CD4-positive, alpha-beta memory T cell (primary cell): ENCODE results near the gene CHST13. TPM values are rescaled to one million over a fixed set of nuclear protein-coding genes. Genes with fewer than 3 reads are reported as not detected.
"Not testable (repeated sequence)": the region's sequence is repeated elsewhere in the genome, so short reads cannot be mapped to it uniquely, and the experiment has no call there.

Source experiments
- CTCF ChIA-PET: fragments of 350-600 bp; sonication (Branson Sonifier 250); formaldehyde crosslinking; loops from one replicate; lab custom pipeline; 2021; ENCODE audit warnings: inconsistent platforms; ENCODE audit not compliant: partially characterized antibody; lab: Charles Lee
- POLR2A ChIA-PET: fragments of 350-600 bp; sonication (Branson Sonifier 250); formaldehyde crosslinking; loops from one replicate; lab custom pipeline; 2021; ENCODE audit not compliant: partially characterized antibody; lab: Charles Lee
- DNase-seq, 5 donors: peaks; one replicate each; pipeline versions ENCODE4 v3.0.0 to v3.0.0-alpha.2; 2020 to 2022; ENCODE audit warnings: mixed read lengths in 1 of 5
- H3K27ac ChIP-seq: one replicate; pipeline ENCODE4 v1.7.0; 2013; ENCODE audit warnings: low read depth, low read length
- H3K27me3 ChIP-seq: 2 replicates; pipeline ENCODE4 v1.7.0; 2013; ENCODE audit warnings: mild to moderate bottlenecking, low read length, moderate library complexity; ENCODE audit not compliant: insufficient read depth
- H3K36me3 ChIP-seq: 2 replicates; pipeline ENCODE4 v1.7.0; 2013; ENCODE audit warnings: mild to moderate bottlenecking, low read length, moderate library complexity; ENCODE audit not compliant: insufficient read depth
- H3K4me1 ChIP-seq: 2 replicates; pipeline ENCODE4 v1.7.0; 2013; ENCODE audit warnings: mild to moderate bottlenecking, low read length, moderate library complexity; ENCODE audit not compliant: insufficient read depth
- H3K4me3 ChIP-seq, 2 donors: one replicate each; pipeline ENCODE4 v1.7.0; 2013; ENCODE audit warnings: low read length in 2 of 2, mild to moderate bottlenecking in 1 of 2
- H3K9me3 ChIP-seq, 2 donors: one replicate each; pipeline ENCODE4 v1.7.0; 2013; ENCODE audit warnings: low read length in 2 of 2, control low read depth in 1 of 2; ENCODE audit not compliant: control insufficient read depth in 1 of 2
- H3K27ac Mint-ChIP-seq, 7 donors: one replicate each; pipeline ENCODE4 v1.8.0; 2020 to 2021; ENCODE audit warnings: mixed read lengths in 7 of 7, mild to moderate bottlenecking in 6 of 7, inconsistent platforms in 3 of 7, moderate library complexity in 3 of 7
- H3K27me3 Mint-ChIP-seq, 2 donors: one replicate each; pipeline ENCODE4 v1.8.0; 2020 to 2021; ENCODE audit warnings: mixed read lengths in 2 of 2
- H3K36me3 Mint-ChIP-seq, 2 donors: one replicate each; pipeline ENCODE4 v1.8.0; 2020 to 2021; ENCODE audit warnings: mixed read lengths in 2 of 2, inconsistent platforms in 1 of 2, mild to moderate bottlenecking in 1 of 2
- H3K4me1 Mint-ChIP-seq, 4 donors: one replicate each; pipeline ENCODE4 v1.8.0; 2020 to 2021; ENCODE audit warnings: mixed read lengths in 4 of 4, mild to moderate bottlenecking in 1 of 4
- H3K4me3 Mint-ChIP-seq, 8 donors: one replicate each; pipeline ENCODE4 v1.8.0; 2020 to 2021; ENCODE audit warnings: mixed read lengths in 8 of 8, mild to moderate bottlenecking in 7 of 8, moderate library complexity in 6 of 8, inconsistent platforms in 3 of 8
- H3K9me3 Mint-ChIP-seq, 8 donors: one replicate each; pipeline ENCODE4 v1.8.0; 2020 to 2021; ENCODE audit warnings: mixed read lengths in 8 of 8, mild to moderate bottlenecking in 5 of 8, inconsistent platforms in 3 of 8, moderate library complexity in 1 of 8
- intact Hi-C: fragments of 100-400 bp; cut with micrococcal nuclease; formaldehyde crosslinking; loops from one replicate; pipeline ENCODE4 v1.15.1; 2023
- polyA plus RNA-seq, 2 donors: library from polyadenylated mRNA; unstranded; fragments of 300-500 nt; fragmentation: Illumina TruSeq; gene quantifications; one replicate each; pipeline ENCODE4 v1.2.3, GENCODE V29; 2021
- total RNA-seq, 2 experiments: library from RNA; stranded (reverse); gene quantifications; one replicate each; pipeline ENCODE4 v1.2.3, GENCODE V29; 2021

CHST13 gene
- total and polyA plus RNA-seq, 4 experiments from 2014 or later, result 0.23 to 0.42 TPM; not detected in 2

GRCh38 chr3:126533506-126533905, 9.6 kb downstream of the CHST13 start:
- peaks cover 10% of the 10 kb centered on the region in 2 donors for H3K27me3 Mint-ChIP-seq
- intact Hi-C loops, result no loop called here
- H3K4me1 ChIP-seq, result no peaks in the 10 kb centered on the region
- CTCF ChIA-PET, result no interaction called here
- H3K4me1 Mint-ChIP-seq, result no peaks in the 10 kb centered on the region
- H3K4me3 Mint-ChIP-seq, result no peak overlapping the region
- POLR2A ChIA-PET, result no interaction called here
- H3K27ac ChIP-seq, result no peak overlapping the region
- no peak for DNase-seq
- H3K9me3 Mint-ChIP-seq, result no peaks in the 10 kb centered on the region
- no peaks in the 10 kb centered on the region for H3K36me3 Mint-ChIP-seq
- no peak overlapping the region for H3K4me3 ChIP-seq
- no peak overlapping the region for H3K27ac Mint-ChIP-seq
- no peaks in the 10 kb centered on the region for H3K36me3 ChIP-seq
- H3K27me3 ChIP-seq, result no peaks in the 10 kb centered on the region
- H3K9me3 ChIP-seq, result no peaks in the 10 kb centered on the region

DNA sequence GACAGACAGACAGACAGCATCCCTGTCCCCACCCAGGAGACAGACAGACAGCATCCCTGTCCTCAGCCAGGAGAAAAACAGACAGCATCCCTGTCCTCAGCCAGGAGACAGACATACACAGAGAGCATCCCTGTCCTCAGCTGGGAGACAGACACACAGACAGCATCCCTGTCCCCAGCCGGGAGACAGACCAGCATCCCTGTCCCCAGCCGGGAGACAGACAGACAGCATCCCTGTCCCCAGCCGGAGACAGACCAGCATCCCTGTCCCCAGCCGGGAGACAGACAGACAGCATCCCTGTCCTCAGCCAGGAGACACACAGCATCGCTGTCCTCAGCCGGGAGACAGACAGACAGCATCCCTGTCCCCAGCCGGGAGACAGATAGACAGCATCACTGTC, 10.8 kb downstream of the CHST13 start:
- H3K36me3 Mint-ChIP-seq, H3K4me3 Mint-ChIP-seq, H3K27me3 ChIP-seq, H3K27ac ChIP-seq, DNase-seq, H3K36me3 ChIP-seq, intact Hi-C loops, H3K9me3 Mint-ChIP-seq, H3K9me3 ChIP-seq, H3K4me3 ChIP-seq, CTCF ChIA-PET, H3K4me1 ChIP-seq, POLR2A ChIA-PET, H3K27ac Mint-ChIP-seq, H3K4me1 Mint-ChIP-seq: not testable (repeated sequence)
- peaks cover 10% of the 10 kb centered on the region in 2 donors for H3K27me3 Mint-ChIP-seq

DNA sequence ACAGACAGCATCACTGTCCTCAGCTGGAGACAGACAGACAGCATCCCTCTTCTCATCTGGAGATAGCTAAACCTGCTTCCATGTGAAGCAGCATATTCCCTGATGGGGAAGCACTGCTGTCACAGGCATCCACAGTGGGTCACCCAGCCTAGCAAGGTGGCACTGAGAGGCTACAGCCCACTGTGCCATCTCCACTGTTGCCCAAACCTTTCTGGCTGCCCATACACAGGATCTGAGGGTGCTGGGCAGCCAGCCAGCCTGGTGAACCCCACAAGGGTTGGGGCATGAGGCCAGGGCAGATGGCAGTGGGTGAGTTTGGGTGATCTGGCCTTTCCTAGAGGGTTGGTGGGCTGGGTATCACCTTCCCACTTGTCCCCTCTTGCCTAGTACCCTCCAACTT, 11.7 kb downstream of the CHST13 start:
- Histone ChIP-seq H3K27ac (no peak overlapping the region), H3K4me1 (no peaks in the 10 kb centered on the region), H3K9me3 (no peaks in the 10 kb centered on the region), H3K36me3 (no peaks in the 10 kb centered on the region), H3K4me3 (no peak overlapping the region), H3K27me3 (no peaks in the 10 kb centered on the region)
- intact Hi-C loops, result no loop called here
- POLR2A ChIA-PET, result no interaction called here
- CTCF ChIA-PET, result no interaction called here
- H3K27ac Mint-ChIP-seq, result no peak overlapping the region
- DNase-seq, result no peak
- H3K4me3 Mint-ChIP-seq, result no peak overlapping the region
- H3K4me1 Mint-ChIP-seq, result peaks cover 0 to 2% (median 0%) of the 10 kb centered on the region in 4 donors
- H3K9me3 Mint-ChIP-seq, result peaks cover 0 to 3% (median 0%) of the 10 kb centered on the region in 8 donors
- no peaks in the 10 kb centered on the region for H3K36me3 Mint-ChIP-seq
- H3K27me3 Mint-ChIP-seq, result peaks cover 10 to 13% of the 10 kb centered on the region in 2 donors

GRCh38 chr3:126536126-126536525, 12.2 kb downstream of the CHST13 start:
- CTCF ChIA-PET, result no interaction called here
- no peaks in the 10 kb centered on the region for H3K9me3 ChIP-seq
- no peaks in the 10 kb centered on the region for H3K4me1 ChIP-seq
- no peak overlapping the region for H3K27ac Mint-ChIP-seq
- intact Hi-C loops, result no loop called here
- DNase-seq, result no peak
- no peak overlapping the region for H3K4me3 ChIP-seq
- H3K9me3 Mint-ChIP-seq, result peaks cover 0 to 3% (median 0%) of the 10 kb centered on the region in 8 donors
- no peak overlapping the region for H3K4me3 Mint-ChIP-seq
- peaks cover 10 to 13% of the 10 kb centered on the region in 2 donors for H3K27me3 Mint-ChIP-seq
- H3K4me1 Mint-ChIP-seq, result peaks cover 0 to 2% (median 0%) of the 10 kb centered on the region in 4 donors
- H3K27ac ChIP-seq, result no peak overlapping the region
- H3K36me3 ChIP-seq, result no peaks in the 10 kb centered on the region
- no peaks in the 10 kb centered on the region for H3K36me3 Mint-ChIP-seq
- POLR2A ChIA-PET, result no interaction called here
- no peaks in the 10 kb centered on the region for H3K27me3 ChIP-seq

- H3K9me3 ChIP-seq, result no peaks in the 10 kb centered on the region
- peaks cover 10 to 14% of the 10 kb centered on the region in 2 donors for H3K27me3 Mint-ChIP-seq
- no peaks in the 10 kb centered on the region for H3K27me3 ChIP-seq
- no peak overlapping the region for H3K27ac Mint-ChIP-seq
- no peak for DNase-seq
- CTCF ChIA-PET, result interaction anchor here (1.9 kb wide), 1 partner anchor 14 kb away, joined by 6 read pairs; no protein-coding TSS in a partner anchor
- POLR2A ChIA-PET, result no interaction called here
- no peaks in the 10 kb centered on the region for H3K4me1 ChIP-seq
- peaks cover 0 to 3% (median 0%) of the 10 kb centered on the region in 8 donors for H3K9me3 Mint-ChIP-seq
- H3K27ac ChIP-seq, result no peak overlapping the region
- peaks cover 0 to 2% (median 0%) of the 10 kb centered on the region in 4 donors for H3K4me1 Mint-ChIP-seq
- no peak overlapping the region for H3K4me3 Mint-ChIP-seq
- H3K36me3 Mint-ChIP-seq, result no peaks in the 10 kb centered on the region
- H3K36me3 ChIP-seq, result no peaks in the 10 kb centered on the region
- no peak overlapping the region for H3K4me3 ChIP-seq
- intact Hi-C loops, result no loop called here
Measured at GRCh38 chr3:126537116-126537729, 13.3 kb downstream of the CHST13 start.

DNA sequence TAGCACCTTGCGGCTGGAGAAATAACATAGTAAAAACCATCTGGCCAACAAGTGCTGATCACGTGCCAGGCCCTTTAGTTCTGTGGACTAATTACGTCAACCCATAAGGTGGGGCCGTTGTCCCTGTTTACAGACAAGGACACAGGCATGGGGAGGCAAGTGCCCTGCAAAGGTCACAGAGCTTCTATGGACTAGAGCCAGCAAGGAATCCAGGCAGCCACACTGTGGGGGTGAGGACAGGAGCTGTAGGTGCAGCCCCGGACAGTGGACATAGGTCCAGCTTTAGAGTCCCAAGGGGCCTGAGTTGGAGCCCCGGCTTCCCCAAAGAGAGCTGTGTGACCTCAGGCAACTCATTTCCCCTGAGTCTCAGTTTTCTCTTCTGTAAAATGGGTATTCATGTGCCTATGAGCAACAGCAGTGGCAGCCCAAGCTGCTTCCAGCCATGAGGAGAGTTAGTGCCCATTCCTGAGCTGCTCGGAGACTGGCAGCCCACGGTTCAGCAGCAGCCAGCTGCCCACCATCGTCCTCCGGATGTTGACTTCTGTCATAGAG, 13.9 kb downstream of the CHST13 start:
- peaks cover 10 to 14% of the 10 kb centered on the region in 2 donors for H3K27me3 Mint-ChIP-seq
- H3K4me3 Mint-ChIP-seq, result no peak overlapping the region
- H3K4me3 ChIP-seq, result no peak overlapping the region
- peaks cover 0 to 2% (median 0%) of the 10 kb centered on the region in 4 donors for H3K4me1 Mint-ChIP-seq
- H3K36me3 Mint-ChIP-seq, result no peaks in the 10 kb centered on the region
- H3K9me3 ChIP-seq, result no peaks in the 10 kb centered on the region
- no peaks in the 10 kb centered on the region for H3K4me1 ChIP-seq
- H3K27me3 ChIP-seq, result no peaks in the 10 kb centered on the region
- no peak overlapping the region for H3K27ac Mint-ChIP-seq
- no peak for DNase-seq
- H3K27ac ChIP-seq, result no peak overlapping the region
- H3K36me3 ChIP-seq, result no peaks in the 10 kb centered on the region
- CTCF ChIA-PET, result interaction anchor here (1.9 kb wide), 1 partner anchor 15 kb away, joined by 6 read pairs; no protein-coding TSS in a partner anchor
- POLR2A ChIA-PET, result no interaction called here
- peaks cover 0 to 3% (median 0%) of the 10 kb centered on the region in 8 donors for H3K9me3 Mint-ChIP-seq
- intact Hi-C loops, result no loop called here

GRCh38 chr3:126538316-126538715, 14.4 kb downstream of the CHST13 start:
- Histone ChIP-seq H3K36me3 (no peaks in the 10 kb centered on the region), H3K27me3 (no peaks in the 10 kb centered on the region), H3K4me1 (no peaks in the 10 kb centered on the region), H3K4me3 (no peak overlapping the region), H3K9me3 (no peaks in the 10 kb centered on the region), H3K27ac (no peak overlapping the region)
- ChIA-PET CTCF (interaction anchor here (1.9 kb wide), 1 partner anchor 16 kb away, joined by 6 read pairs; no protein-coding TSS in a partner anchor), POLR2A (no interaction called here)
- peaks cover 10 to 14% of the 10 kb centered on the region in 2 donors for H3K27me3 Mint-ChIP-seq
- no peak overlapping the region for H3K27ac Mint-ChIP-seq
- no peaks in the 10 kb centered on the region for H3K36me3 Mint-ChIP-seq
- peaks cover 0 to 2% (median 0%) of the 10 kb centered on the region in 4 donors for H3K4me1 Mint-ChIP-seq
- peaks cover 0 to 3% (median 0%) of the 10 kb centered on the region in 8 donors for H3K9me3 Mint-ChIP-seq
- intact Hi-C loops, result no loop called here
- no peak overlapping the region for H3K4me3 Mint-ChIP-seq
- DNase-seq, result no peak
